ENCODE measurements around the gene TRAFD1. TPM values are rescaled to one million over a fixed set of nuclear protein-coding genes. Genes with fewer than 3 reads are reported as not detected.

The TRAFD1 gene
- 30.4 and 35.6 TPM in 2 replicates for total RNA-seq (2014; rRNA removed; shearing (Covaris generic))
- polyA plus RNA-seq (2016; fragmentation: Nextera tagmentation; extraction: Ambion mirVana), result 17.4 and 17.8 TPM in 2 replicates
- long read RNA-seq, transcript TRAFD1-202 (12 exons, 2,697 nt), result major isoform, 6 of 9 reads
- long read RNA-seq, partial matches to known transcripts, result 1 of 9 reads
- long read RNA-seq, other reads (novel, unspliced or antisense), result 1 of 9 reads

- 0 out of 2 replicates have a peak, but pooled peaks cover 3% of the 10 kb centered on the region for H3F3A ChIP-seq (replicated peaks; ENCODE audit: low read depth)
- no peaks in the 10 kb centered on the region for H3K9me2 ChIP-seq (ENCODE audit: insufficient read depth)
- no peaks in the 10 kb centered on the region for H3K36me3 ChIP-seq (ENCODE audit: insufficient read depth)
- peaks cover 24% of the 10 kb centered on the region for H3K4me1 ChIP-seq (ENCODE audit: insufficient read depth)
- H3K9me3 Mint-ChIP-seq, result no peaks in the 10 kb centered on the region
- H2AFZ ChIP-seq, result peak within 1 kb of the TSS; percentile 94
- H3K4me3 ChIP-seq, result peak within 1 kb of the TSS; percentile 85
- ATAC-seq, result peak; percentile 99
- peak within 1 kb of the TSS; percentile 99 for H3K4me2 ChIP-seq
- no peaks in the 10 kb centered on the region for H3K27me3 ChIP-seq (ENCODE audit: insufficient read depth)
- peaks cover 4% of the 10 kb centered on the region; the same call in 1 of the 2 replicates for H4K20me1 ChIP-seq (replicated peaks; ENCODE audit: insufficient read depth)
- no peak within 1 kb of the TSS for H3K27ac ChIP-seq (ENCODE audit: low read depth)
- H3K79me2 ChIP-seq (replicated peaks; ENCODE audit: insufficient read depth), result peaks cover 14% of the 10 kb centered on the region
- no peak within 1 kb of the TSS for H3K27ac Mint-ChIP-seq
- H3K27me3 Mint-ChIP-seq (ENCODE audit: insufficient read depth, low read depth, poor library complexity), result peaks cover 10% of the 10 kb centered on the region
- H3K36me3 Mint-ChIP-seq (ENCODE audit: low read depth), result no peaks in the 10 kb centered on the region; the same call in 2 of the 3 replicates
- peak within 1 kb of the TSS; percentile 87 for H3K4me3 Mint-ChIP-seq
- peaks cover 23% of the 10 kb centered on the region for H3K4me1 Mint-ChIP-seq
- DNase-seq (ENCODE audit: low spot score), result peak; percentile 98
- TF ChIP-seq JUNB (IDR thresholded peaks at IDR 0.05; ENCODE audit: unreplicated experiment), result no peak
- TF ChIP-seq NANOG (IDR thresholded peaks at IDR 0.05; ENCODE audit: borderline replicate concordance), result peak; percentile 40; the same call in 1 of the 2 replicates
- TF ChIP-seq POLR2AphosphoS5 (IDR thresholded peaks at IDR 0.05; ENCODE audit: low read depth), result peak; percentile 97
- TF ChIP-seq ETS1 (IDR thresholded peaks at IDR 0.05), result no peak
- no peak for TF ChIP-seq ZNF114 (CRISPR knock-in tag; IDR thresholded peaks at IDR 0.05)
- peak; percentile 71 for TF ChIP-seq CREB1 (CRISPR knock-in tag; IDR thresholded peaks at IDR 0.05; ENCODE audit: low read depth)
These were observed at the start of gene TRAFD1 for GRCh38 chr12:112125250-112125999. TSS of gene TRAFD1 (plus strand) at chr12:112125560. CDS start at chr12:112130523, 4,963 bp downstream.

GRCh38 chr12:112087055-112087850, 38.1 kb upstream of the TRAFD1 start:
- H3K4me1 Mint-ChIP-seq, result peaks cover 13% of the 10 kb centered on the region; the same call in 2 of the 3 replicates
- no peaks in the 10 kb centered on the region for H3K9me3 Mint-ChIP-seq
- H3K27me3 Mint-ChIP-seq (ENCODE audit: insufficient read depth, low read depth, poor library complexity), result peaks cover 3% of the 10 kb centered on the region
- Histone ChIP-seq H3K36me3 (ENCODE audit: insufficient read depth) (peaks cover 38% of the 10 kb centered on the region), H3K79me2 (replicated peaks; ENCODE audit: insufficient read depth) (peaks cover 76% of the 10 kb centered on the region), H3F3A (replicated peaks; ENCODE audit: low read depth) (0 out of 2 replicates have a peak, but pooled peaks cover 4% of the 10 kb centered on the region), H2AFZ (no peak overlapping the region), H3K27me3 (ENCODE audit: insufficient read depth) (no peaks in the 10 kb centered on the region), H3K4me3 (no peak overlapping the region), H3K4me1 (ENCODE audit: insufficient read depth) (peaks cover 5% of the 10 kb centered on the region; the same call in 1 of the 2 replicates), H4K20me1 (replicated peaks; ENCODE audit: insufficient read depth) (peaks cover 24% of the 10 kb centered on the region), H3K27ac (ENCODE audit: low read depth) (peak overlapping the region; percentile 36), H3K9me2 (ENCODE audit: insufficient read depth) (no peaks in the 10 kb centered on the region), H3K4me2 (no peak overlapping the region)
- H3K27ac Mint-ChIP-seq, result no peak overlapping the region
- peak; percentile 74 for ATAC-seq
- peak; percentile 25 for DNase-seq (ENCODE audit: low spot score)
- TF ChIP-seq CTCF (conservative IDR thresholded peaks at IDR 0.05; ENCODE audit: low read depth in 2 of 2), result peak in 1 of 2 experiments; percentile 47; a peak in 2 of 4 replicates
- TF ChIP-seq EZH2phosphoT487 (IDR thresholded peaks at IDR 0.05; ENCODE audit: unreplicated experiment), result no peak
- no peak overlapping the region for H3K4me3 Mint-ChIP-seq
- peaks cover 70% of the 10 kb centered on the region for H3K36me3 Mint-ChIP-seq (ENCODE audit: low read depth)
